Natural killer cell (primary cell): ENCODE results near the gene PDE4D. TPM values are rescaled to one million over a fixed set of nuclear protein-coding genes. Genes with fewer than 3 reads are reported as not detected.

ENCODE experiments used
- ATAC-seq, 3 donors: fragments of 150-1000 bp in 2 of 3; fragments of 200-7000 bp in 1 of 3; cut with Tn5 transposase; 1 replicate in 1 of 3; 2 replicates in 2 of 3; pipeline ENCODE4 v1.10.0; 2021; ENCODE audit warnings: mild to moderate bottlenecking in 2 of 3, moderate library complexity in 2 of 3
- DNase-seq, 2 donors: peaks; one replicate each; pipeline versions ENCODE4 v3.0.0 to v3.0.0-alpha.2; 2013 to 2021; ENCODE audit warnings: mixed read lengths in 1 of 2
- H3K27ac ChIP-seq: one replicate; pipeline ENCODE4 v1.5.1; 2013; ENCODE audit warnings: mild to moderate bottlenecking, low read length
- H3K27me3 ChIP-seq: one replicate; pipeline ENCODE4 v1.6.1; 2013; ENCODE audit warnings: low read length; ENCODE audit not compliant: control insufficient read depth, insufficient read depth
- H3K36me3 ChIP-seq: one replicate; pipeline ENCODE4 v1.6.1; 2013; ENCODE audit warnings: low read length; ENCODE audit not compliant: control insufficient read depth, insufficient read depth
- H3K4me1 ChIP-seq: one replicate; pipeline ENCODE4 v1.6.1; 2013; ENCODE audit warnings: low read length; ENCODE audit not compliant: control insufficient read depth, insufficient read depth
- H3K4me3 ChIP-seq: one replicate; pipeline ENCODE4 v1.5.1; 2013; ENCODE audit warnings: low read length
- H3K9me3 ChIP-seq: one replicate; pipeline ENCODE4 v1.6.1; 2013; ENCODE audit warnings: low read length; ENCODE audit not compliant: control insufficient read depth, insufficient read depth
- H3K27ac Mint-ChIP-seq, 2 donors: one replicate each; pipeline ENCODE4 v1.8.0; 2022; ENCODE audit warnings: mild to moderate bottlenecking in 2 of 2, mixed read lengths in 2 of 2, moderate library complexity in 1 of 2
- H3K27me3 Mint-ChIP-seq, 2 donors: one replicate each; pipeline ENCODE4 v1.8.0; 2022; ENCODE audit warnings: low read depth in 2 of 2, mixed read lengths in 2 of 2
- H3K36me3 Mint-ChIP-seq: one replicate; pipeline ENCODE4 v1.8.0; 2022; ENCODE audit warnings: mixed read lengths
- H3K4me1 Mint-ChIP-seq, 2 donors: one replicate each; pipeline ENCODE4 v1.8.0; 2022; ENCODE audit warnings: mixed read lengths in 2 of 2
- H3K4me3 Mint-ChIP-seq: one replicate; pipeline ENCODE4 v1.8.0; 2022; ENCODE audit warnings: mild to moderate bottlenecking, moderate library complexity, mixed read lengths
- H3K9me3 Mint-ChIP-seq, 2 donors: one replicate each; pipeline ENCODE4 v1.8.0; 2022; ENCODE audit warnings: mixed read lengths in 2 of 2
- WGBS: methylation state at CpG from one replicate; pipeline ENCODE4 v1.1.7; 2013; ENCODE audit warnings: missing lambda C conversion rate; ENCODE audit not compliant: insufficient coverage; 5-methylcytosine and 5-hydroxymethylcytosine counted together
- intact Hi-C: fragments of 100-400 bp; cut with micrococcal nuclease; formaldehyde crosslinking; loops from one replicate; pipeline ENCODE4 v1.14.2; 2022
- total RNA-seq, 4 donors: library from RNA; stranded (reverse); fragments of 120-200 nt in 1 of 4; gene quantifications; one replicate each; pipeline versions ENCODE4 v1.2.3 to v1.2.4, GENCODE V29; 2013 to 2022
- TF ChIP-seq, protein P1 (sequence below): fragments of 200-600 bp; IDR thresholded peaks from one replicate; pipeline ENCODE4 v1.8.0; 2022; ENCODE audit warnings: antibody characterized with exemption

The PDE4D gene
- total RNA-seq, 3 donors from 2014 or later (not counting 1 experiment from before 2014, with no cell fraction given): 109 to 170 (median 116) TPM

DNA sequence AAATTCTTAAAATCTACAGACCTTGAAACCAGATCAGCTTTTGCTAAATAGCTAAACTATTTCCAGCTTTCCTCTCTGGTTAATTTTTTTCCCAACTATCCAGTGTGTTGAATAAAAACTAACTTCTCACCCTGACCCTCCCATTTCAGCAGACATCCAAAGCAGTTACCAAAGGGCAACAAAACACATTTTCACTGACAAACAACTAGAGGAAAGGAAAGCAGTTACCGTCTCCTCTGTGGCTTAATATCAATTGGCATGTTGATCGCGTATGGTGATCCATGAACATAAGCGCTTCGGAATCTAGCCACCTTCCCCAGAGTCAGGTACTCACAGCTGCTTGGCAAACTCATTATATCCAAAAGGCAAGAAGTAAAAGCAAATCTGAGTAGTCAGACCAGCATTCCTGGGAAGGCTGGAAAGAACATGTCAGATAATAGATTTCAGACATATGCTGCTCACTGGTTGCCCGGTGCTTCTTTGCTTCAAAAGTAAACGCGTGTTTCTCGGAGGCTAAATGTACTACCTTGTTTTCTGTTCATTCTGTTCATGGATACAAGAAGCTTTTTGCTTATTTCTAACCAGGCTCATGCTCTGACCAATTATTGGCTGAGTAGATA lies 463.4 kb downstream of the PDE4D start:
- Histone ChIP-seq H3K36me3 (no peaks in the 10 kb centered on the region), H3K27me3 (no peaks in the 10 kb centered on the region), H3K9me3 (no peaks in the 10 kb centered on the region), H3K27ac (no peak overlapping the region), H3K4me3 (no peak overlapping the region), H3K4me1 (no peaks in the 10 kb centered on the region)
- DNase-seq (no peak), ATAC-seq (no peak)
- no peaks in the 10 kb centered on the region for H3K36me3 Mint-ChIP-seq
- H3K27ac Mint-ChIP-seq: no peak overlapping the region
- no peaks in the 10 kb centered on the region for H3K4me1 Mint-ChIP-seq
- WGBS: 95% methylated on average over 9 of the region's 9 CpGs
- intact Hi-C loops: no loop called here
- TF ChIP-seq, protein P1, sequence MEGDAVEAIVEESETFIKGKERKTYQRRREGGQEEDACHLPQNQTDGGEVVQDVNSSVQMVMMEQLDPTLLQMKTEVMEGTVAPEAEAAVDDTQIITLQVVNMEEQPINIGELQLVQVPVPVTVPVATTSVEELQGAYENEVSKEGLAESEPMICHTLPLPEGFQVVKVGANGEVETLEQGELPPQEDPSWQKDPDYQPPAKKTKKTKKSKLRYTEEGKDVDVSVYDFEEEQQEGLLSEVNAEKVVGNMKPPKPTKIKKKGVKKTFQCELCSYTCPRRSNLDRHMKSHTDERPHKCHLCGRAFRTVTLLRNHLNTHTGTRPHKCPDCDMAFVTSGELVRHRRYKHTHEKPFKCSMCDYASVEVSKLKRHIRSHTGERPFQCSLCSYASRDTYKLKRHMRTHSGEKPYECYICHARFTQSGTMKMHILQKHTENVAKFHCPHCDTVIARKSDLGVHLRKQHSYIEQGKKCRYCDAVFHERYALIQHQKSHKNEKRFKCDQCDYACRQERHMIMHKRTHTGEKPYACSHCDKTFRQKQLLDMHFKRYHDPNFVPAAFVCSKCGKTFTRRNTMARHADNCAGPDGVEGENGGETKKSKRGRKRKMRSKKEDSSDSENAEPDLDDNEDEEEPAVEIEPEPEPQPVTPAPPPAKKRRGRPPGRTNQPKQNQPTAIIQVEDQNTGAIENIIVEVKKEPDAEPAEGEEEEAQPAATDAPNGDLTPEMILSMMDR: no peak
- H3K27me3 Mint-ChIP-seq: peaks cover 6 to 47% of the 10 kb centered on the region in 2 donors
- no peak overlapping the region for H3K4me3 Mint-ChIP-seq
- no peaks in the 10 kb centered on the region for H3K9me3 Mint-ChIP-seq

DNA sequence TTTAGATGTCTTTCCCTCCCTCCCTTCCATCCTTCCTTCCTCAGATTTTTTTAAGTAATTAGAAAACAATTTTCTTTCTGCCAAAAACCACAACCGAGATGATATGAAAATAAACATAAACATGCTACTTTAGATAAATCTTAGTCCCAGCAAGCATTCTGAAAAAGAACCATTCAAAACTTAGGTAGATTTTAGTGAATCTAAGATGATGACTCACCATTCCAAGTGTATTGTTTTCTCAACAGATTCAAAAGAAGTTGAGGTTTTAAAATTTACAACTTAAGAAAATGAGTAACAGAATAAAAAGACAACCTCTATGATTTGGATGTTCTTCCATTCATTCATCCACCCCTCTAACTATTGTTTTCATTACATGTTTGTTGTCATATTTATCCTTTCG lies 465.1 kb downstream of the PDE4D start:
- intact Hi-C loops: no loop called here
- Mint-ChIP-seq H3K27me3 (peaks cover 11 to 40% of the 10 kb centered on the region in 2 donors), H3K4me3 (no peak overlapping the region), H3K36me3 (no peaks in the 10 kb centered on the region), H3K9me3 (no peaks in the 10 kb centered on the region), H3K4me1 (no peaks in the 10 kb centered on the region), H3K27ac (no peak overlapping the region)
- H3K9me3 ChIP-seq: no peaks in the 10 kb centered on the region
- H3K36me3 ChIP-seq: no peaks in the 10 kb centered on the region
- ATAC-seq: no peak
- TF ChIP-seq, protein P1: no peak
- H3K27ac ChIP-seq: no peak overlapping the region
- no peaks in the 10 kb centered on the region for H3K27me3 ChIP-seq
- DNase-seq: no peak
- no CpG with 5 or more reads among the region's 2 CpGs for WGBS
- no peaks in the 10 kb centered on the region for H3K4me1 ChIP-seq
- no peak overlapping the region for H3K4me3 ChIP-seq

DNA sequence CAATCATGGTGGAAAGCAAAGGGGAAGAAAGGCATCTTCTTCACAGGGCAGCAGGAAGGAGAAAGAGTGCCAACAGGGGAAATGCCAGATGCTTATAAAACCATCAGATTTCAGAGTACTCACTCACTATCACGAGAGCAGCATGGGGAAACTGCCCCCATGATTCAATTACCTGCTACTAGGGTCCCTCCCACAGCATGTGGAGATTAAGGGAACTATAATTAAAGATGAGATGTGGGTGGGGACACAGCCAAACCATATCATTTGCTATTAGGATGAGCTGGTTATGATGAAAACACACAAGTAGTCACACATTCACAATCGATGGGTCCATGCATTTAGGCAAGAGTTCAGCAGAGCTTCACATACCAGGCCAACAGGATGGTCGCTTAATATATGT lies 469.0 kb downstream of the PDE4D start:
- no peaks in the 10 kb centered on the region for H3K4me1 Mint-ChIP-seq
- TF ChIP-seq, protein P1: no peak
- no peak for DNase-seq

DNA sequence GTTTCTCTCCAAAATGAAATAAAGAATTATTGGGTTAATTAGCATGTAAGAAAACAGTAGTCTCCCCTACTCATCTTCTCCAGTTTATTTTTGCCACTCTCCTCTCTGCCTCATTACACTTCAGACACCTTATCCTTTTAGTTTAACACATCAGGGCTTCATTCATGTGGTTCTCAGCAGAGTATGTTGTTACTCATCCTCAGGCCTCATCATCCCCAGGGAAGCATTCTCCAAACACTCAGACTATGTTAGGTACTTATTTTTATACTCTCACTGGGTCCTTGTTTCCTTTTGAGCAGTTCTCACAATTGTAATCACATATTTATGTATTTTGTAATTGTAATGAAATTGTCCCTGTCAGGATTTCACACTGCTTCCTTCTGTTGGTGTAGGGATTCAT lies 470.5 kb downstream of the PDE4D start:
- TF ChIP-seq, protein P1: no peak
- no peaks in the 10 kb centered on the region for H3K9me3 ChIP-seq
- no peaks in the 10 kb centered on the region for H3K36me3 ChIP-seq
- ATAC-seq: no peak
- H3K9me3 Mint-ChIP-seq: no peaks in the 10 kb centered on the region
- no peaks in the 10 kb centered on the region for H3K36me3 Mint-ChIP-seq
- H3K4me1 ChIP-seq: no peaks in the 10 kb centered on the region
- peaks cover 19 to 20% of the 10 kb centered on the region in 2 donors for H3K27me3 Mint-ChIP-seq
- H3K27me3 ChIP-seq: no peaks in the 10 kb centered on the region
- no peaks in the 10 kb centered on the region for H3K4me1 Mint-ChIP-seq
- intact Hi-C loops: no loop called here
- H3K27ac ChIP-seq: no peak overlapping the region
- DNase-seq: no peak
- H3K4me3 ChIP-seq: no peak overlapping the region
- H3K4me3 Mint-ChIP-seq: no peak overlapping the region
- H3K27ac Mint-ChIP-seq: no peak overlapping the region

More for the DNA sequence above, 469.0 kb downstream of the PDE4D start:
- peaks cover 18 to 21% of the 10 kb centered on the region in 2 donors for H3K27me3 Mint-ChIP-seq
- Histone ChIP-seq H3K36me3 (no peaks in the 10 kb centered on the region), H3K9me3 (no peaks in the 10 kb centered on the region), H3K27me3 (no peaks in the 10 kb centered on the region), H3K4me1 (no peaks in the 10 kb centered on the region), H3K4me3 (no peak overlapping the region), H3K27ac (no peak overlapping the region)
- no peaks in the 10 kb centered on the region for H3K36me3 Mint-ChIP-seq
- H3K9me3 Mint-ChIP-seq: no peaks in the 10 kb centered on the region
- no peak for ATAC-seq
- 100% methylated on average over 1 of the region's 3 CpGs for WGBS
- H3K27ac Mint-ChIP-seq: no peak overlapping the region
- intact Hi-C loops: no loop called here
- no peak overlapping the region for H3K4me3 Mint-ChIP-seq
